ENCODE results near the gene MS4A4A.
"Not testable (repeated sequence)": the region's sequence is repeated elsewhere in the genome, so short reads cannot be mapped to it uniquely, and the experiment has no call there.

The MS4A4A gene

DNA sequence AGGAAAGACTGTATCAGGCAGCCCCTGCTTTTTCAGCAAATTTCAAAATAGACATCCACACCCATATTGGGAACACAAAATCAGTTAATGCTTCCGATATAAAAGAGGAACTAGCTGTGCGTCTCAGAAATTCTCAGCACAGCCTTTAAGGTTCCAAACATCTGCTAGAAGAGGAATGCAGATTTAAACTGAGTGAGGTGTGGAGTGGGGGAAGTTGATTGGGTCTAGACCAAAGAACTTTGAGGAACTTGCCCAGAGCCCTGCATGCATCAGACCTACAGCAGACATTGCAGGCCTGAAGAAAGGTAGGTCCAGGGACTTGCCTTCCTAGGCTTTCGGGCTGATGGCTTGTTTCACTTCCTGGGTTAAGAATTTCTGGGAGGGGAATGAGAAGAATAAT, at the start of gene MS4A4A:
MS4A4A (plus strand) TSS at position 255 of the 400 bp plus-strand sequence; CDS start at position 265, 10 bp downstream.
- no peak for DNase-seq

- DNase-seq: no peak
Observed at GRCh38 chr11:60230681-60231080, 49.8 kb upstream of the MS4A4A start.

- DNase-seq: no peak
Observed at GRCh38 chr11:60235321-60235720, 45.1 kb upstream of the MS4A4A start.

- no peak for DNase-seq
Observed at GRCh38 chr11:60240662-60241061, 39.8 kb upstream of the MS4A4A start.

- DNase-seq: no peak
Observed at GRCh38 chr11:60241786-60242185, 38.7 kb upstream of the MS4A4A start.

GRCh38 chr11:60242740-60243239, 37.7 kb upstream of the MS4A4A start, which contains the start of gene MS4A4E:
TSS of gene MS4A4E (minus strand) at chr11:60243137. CDS start at chr11:60230055, 13,082 bp downstream.
- DNase-seq: no peak

- no peak for DNase-seq
Observed at GRCh38 chr11:60251485-60252212, 28.8 kb upstream of the MS4A4A start.

- no peak for DNase-seq
Observed at GRCh38 chr11:60252213-60253108, 28.0 kb upstream of the MS4A4A start.

DNA sequence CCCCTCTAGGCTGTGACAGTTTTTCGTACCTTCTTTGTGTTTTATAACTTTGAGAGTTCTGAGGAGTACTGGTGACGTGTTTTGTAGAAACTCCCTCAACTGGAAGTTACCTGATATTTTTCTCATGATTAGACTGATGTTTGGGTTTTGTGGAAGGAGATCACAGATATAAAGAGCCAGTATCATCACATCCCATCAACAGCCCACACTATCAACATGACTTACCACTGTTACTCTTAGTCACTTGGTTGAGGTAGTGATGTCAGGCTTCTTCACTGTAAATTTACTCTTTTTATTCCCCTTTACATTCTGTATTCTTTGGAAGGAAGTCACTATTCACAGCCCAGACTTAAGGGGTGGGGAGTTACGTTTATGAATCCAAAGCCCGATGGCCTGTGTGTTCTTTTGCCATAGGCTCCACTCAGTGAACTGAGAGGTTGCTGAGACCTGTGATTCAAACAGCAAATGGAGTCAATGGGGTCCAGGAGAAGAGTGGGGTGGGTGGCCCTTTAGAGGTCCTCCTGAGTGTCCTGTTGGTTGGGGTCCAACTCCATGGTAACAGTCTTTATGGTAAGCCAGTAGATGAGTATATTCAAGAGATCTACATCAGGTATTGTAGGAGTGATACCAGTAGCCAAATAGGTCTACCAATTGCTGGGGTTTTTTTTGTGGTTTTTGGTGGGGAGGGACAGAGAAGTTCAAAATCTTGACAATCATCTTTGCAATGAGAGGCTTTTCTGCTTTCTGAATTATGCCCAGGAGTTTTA, 22.3 kb upstream of the MS4A4A start:
- no peak for DNase-seq

DNA sequence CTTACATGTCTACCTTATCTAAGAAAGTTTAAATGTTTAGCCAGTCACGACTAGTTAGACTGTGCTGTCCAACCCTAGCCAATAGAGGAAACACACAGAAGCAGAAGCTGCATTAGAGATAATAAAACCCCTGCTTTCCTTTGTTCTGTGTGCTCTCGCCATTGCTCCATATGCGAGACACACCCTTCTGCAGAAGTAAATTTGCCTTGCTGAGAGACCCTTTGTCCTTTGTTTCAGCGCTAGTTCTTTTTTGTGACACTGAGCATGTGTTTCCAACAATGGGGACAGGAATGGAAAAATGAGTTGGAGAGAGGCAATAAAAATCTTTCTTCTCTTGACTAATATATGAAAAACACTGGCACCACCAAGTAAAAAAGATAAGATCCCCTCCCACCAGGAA, 19.5 kb upstream of the MS4A4A start:
- no peak for DNase-seq

DNA sequence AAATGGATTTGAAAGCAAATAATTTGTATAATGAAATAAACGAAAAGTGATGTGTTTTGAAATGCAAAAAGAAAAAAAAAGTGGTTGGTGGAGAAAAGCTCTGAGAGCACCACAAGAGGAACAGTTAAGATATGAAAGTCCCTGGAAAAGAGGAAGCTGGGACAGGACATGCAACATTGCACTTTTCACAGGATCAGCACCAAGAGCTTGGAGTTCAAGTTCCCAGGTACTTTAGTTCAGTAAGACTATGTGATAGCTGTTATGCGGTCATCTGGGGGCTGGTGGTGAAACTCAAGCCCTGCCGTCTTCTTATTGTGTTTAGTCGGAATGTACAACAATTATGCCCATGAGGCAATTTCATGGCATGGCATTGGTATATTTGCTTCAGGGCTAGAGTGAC, 17.1 kb upstream of the MS4A4A start:
- DNase-seq: no peak

GRCh38 chr11:60264644-60265043, 15.8 kb upstream of the MS4A4A start:
- no peak for DNase-seq

GRCh38 chr11:60265373-60266214, 14.9 kb upstream of the MS4A4A start:
- peak; percentile 40 for DNase-seq

DNA sequence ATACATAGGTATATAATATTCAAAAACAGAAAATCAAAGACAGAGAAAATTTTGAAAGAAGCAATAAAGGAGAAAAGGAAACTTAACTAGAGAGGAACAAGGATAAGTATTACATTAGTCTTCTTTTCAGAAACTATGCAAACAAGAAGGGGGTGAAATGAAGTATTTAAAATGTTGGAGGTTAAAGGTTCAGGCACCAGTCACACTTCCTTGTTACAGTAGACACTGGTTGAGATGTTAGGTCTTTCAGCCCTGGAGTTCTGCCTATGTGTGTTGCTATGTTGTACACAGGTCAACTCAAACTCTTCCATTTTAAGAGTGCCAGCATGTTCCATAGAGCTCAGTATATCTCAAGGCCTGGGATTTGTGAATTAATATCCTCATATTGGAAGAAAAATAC, 6.0 kb upstream of the MS4A4A start:
- DNase-seq: no peak

GRCh38 chr11:60281485-60281884, 1.0 kb downstream of the MS4A4A start:
- no peak for DNase-seq

DNA sequence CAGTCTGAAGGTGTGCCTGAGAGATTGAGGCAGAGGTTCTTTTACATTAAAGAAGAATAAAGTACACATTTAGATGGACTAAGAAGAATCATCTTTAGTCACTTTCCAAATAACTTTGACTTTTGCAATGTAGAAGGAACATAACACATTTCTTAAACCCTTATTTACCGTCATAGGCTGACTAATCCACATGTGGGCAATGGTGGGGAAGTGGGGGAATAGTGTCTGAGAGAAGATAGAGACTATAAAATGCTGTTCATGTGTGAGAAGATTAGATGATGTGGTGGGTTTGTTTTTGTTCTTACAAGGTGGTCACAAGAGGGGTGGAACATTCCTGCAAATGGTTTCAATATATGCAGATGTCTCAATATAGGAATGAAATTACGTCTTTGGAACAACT, 1.8 kb downstream of the MS4A4A start:
- DNase-seq: no peak

DNA sequence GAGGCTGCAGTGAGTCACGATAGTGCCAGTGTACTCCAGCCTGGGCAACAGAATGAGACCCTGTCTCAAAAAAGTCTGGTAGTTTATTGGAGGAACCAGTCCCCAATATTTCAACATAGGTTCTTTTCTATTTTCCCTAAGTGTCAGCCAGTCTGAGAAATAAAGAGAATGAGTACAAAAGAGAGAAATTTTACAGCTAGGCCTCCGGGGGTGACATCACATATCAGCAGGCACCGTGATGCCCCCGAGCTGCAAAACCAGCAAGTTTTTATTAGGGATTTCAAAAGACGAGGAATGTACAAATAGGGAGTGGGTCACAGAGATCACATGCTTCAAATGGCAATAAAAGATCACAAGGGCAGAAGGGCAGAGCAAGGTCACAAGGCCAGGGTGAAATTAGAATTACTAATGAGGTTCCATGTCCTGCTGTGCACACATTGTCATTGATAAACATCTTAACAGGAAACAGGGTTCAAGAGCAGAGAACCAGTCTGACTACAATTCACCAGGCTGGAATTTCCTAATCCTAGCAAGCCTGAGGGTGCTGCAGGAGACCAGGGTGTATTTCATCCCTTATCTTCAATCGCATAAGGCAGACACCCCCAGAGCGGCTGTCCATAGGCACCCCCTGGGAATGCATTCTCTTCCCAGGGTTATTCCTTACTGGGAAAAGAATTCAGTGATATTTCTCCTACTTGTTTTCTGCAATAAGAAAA, 5.1 kb downstream of the MS4A4A start:
- peak; percentile 12 for DNase-seq

DNA sequence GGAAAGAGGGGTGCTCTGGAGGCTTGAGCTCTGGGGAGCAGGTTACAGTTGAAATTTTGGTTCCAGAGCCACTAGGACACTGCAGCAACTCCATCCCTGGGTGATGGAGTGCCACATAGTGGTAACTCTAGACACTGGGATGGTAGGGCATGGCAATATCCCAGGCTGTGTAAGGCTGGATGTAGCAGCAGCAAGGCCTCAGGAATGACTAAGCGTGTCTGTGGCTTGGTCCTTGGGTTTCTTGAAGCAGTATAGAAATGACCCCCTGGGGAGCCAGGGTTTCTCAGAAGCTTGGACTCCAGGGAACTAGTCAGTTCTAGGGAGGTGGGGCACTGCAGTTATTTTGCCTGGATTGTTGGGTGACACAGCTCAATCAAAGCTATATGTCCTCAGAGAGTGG, 8.1 kb downstream of the MS4A4A start:
- DNase-seq: peak; percentile 16

- DNase-seq: no peak
Observed at GRCh38 chr11:60292145-60292544, 11.7 kb downstream of the MS4A4A start.

- no peak for DNase-seq
Observed at GRCh38 chr11:60301178-60301577, 20.7 kb downstream of the MS4A4A start.

DNA sequence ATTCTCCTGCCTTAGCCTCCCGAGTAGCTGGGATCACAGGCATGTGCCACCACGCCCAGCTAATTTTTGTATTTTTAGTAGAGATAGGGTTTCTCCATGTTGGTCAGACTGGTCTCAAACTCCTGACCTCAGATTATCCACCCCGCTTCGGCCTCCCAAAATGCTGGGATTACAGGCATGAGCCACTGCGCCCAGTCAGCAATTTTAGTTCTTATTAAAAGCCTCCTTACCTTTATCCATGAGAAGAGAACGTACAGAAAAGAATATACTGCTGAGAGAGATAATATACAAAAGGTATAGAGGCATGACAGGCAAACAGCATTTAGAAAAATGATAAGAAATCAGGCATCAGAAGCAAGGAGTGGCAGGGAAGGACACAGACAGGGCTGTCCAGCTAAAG, 21.4 kb downstream of the MS4A4A start:
- not testable (repeated sequence) for DNase-seq

Data from EL (cell line).